Measurements from ENCODE around the gene TMEM200A. TPM values are rescaled to one million over a fixed set of nuclear protein-coding genes. Genes with fewer than 3 reads are reported as not detected.

TMEM200A gene
- total and polyA plus RNA-seq, 2 donors (not counting 3 experiments of a cell fraction or from before 2014, with no cell fraction given), result 0.58 to 0.75 TPM

- Histone ChIP-seq H4K20me1 (replicated peaks; ENCODE audit: control insufficient read depth, extremely low read depth, insufficient read depth, low read length) (no peaks in the 10 kb centered on the region), H3K9ac (replicated peaks; ENCODE audit: extremely low read depth, insufficient read depth, low read length) (no peak overlapping the region), H2AFZ (ENCODE audit: low read depth, low read length) (no peak overlapping the region), H3K27ac (ENCODE audit: insufficient read depth, low read depth, low read length) (no peak overlapping the region), H3K36me3 (ENCODE audit: control insufficient read depth in 2 of 2, extremely low read depth in 1 of 2, insufficient read depth in 2 of 2, low read length in 2 of 2) (no peaks in the 10 kb centered on the region), H3K9me1 (replicated peaks; ENCODE audit: control insufficient read depth, extremely low read depth, insufficient read depth, low read length) (no peaks in the 10 kb centered on the region), H3K4me1 (ENCODE audit: control insufficient read depth, extremely low read depth, insufficient read depth, low read length) (no peaks in the 10 kb centered on the region), H3K27me3 (ENCODE audit: control insufficient read depth in 2 of 2, insufficient read depth in 2 of 2, low read length in 2 of 2) (no peaks in the 10 kb centered on the region), H3K79me2 (ENCODE audit: control insufficient read depth, insufficient read depth, low read length) (no peaks in the 10 kb centered on the region), H3K9me3 (replicated peaks; ENCODE audit: control insufficient read depth, insufficient read depth, low read length) (no peaks in the 10 kb centered on the region), H3K4me2 (ENCODE audit: insufficient read depth, low read length) (no peak overlapping the region), H3K4me3 (replicated peaks in 1 of 3; ENCODE audit: insufficient read depth in 1 of 3, low read depth in 1 of 3, low read length in 3 of 3) (no peak overlapping the region)
- ChIA-PET CTCF (no interaction called here), POLR2A (no interaction called here)
- dilution Hi-C loops (cut with MboI; ENCODE audit: extremely low pct_ligation_motif_present, low sequenced_read_pairs) (no loop called here), intact Hi-C loops (cut with micrococcal nuclease) (no loop called here)
- TF ChIP-seq POLR2AphosphoS5 (IDR thresholded peaks at IDR 0.05; ENCODE audit: insufficient read depth, low read depth, low read length) (no peak), GATA2 (IDR thresholded peaks at IDR 0.05; ENCODE audit: insufficient read depth, insufficient read length, low read depth, low read length) (no peak), FOS (IDR thresholded peaks at IDR 0.05; ENCODE audit: borderline replicate concordance, insufficient read depth, low read length) (no peak), MYC (IDR thresholded peaks at IDR 0.05; ENCODE audit: low read depth, low read length) (no peak), MAX (IDR thresholded peaks at IDR 0.05; ENCODE audit: insufficient read depth, insufficient read length) (no peak), POLR2A (IDR thresholded peaks at IDR 0.05; ENCODE audit: low read depth, low read length) (no peak), EZH2 (IDR thresholded peaks at IDR 0.05; ENCODE audit: borderline replicate concordance, low read depth, low read length, severe bottlenecking) (no peak), JUN (IDR thresholded peaks at IDR 0.05; ENCODE audit: borderline replicate concordance, insufficient read depth, insufficient read length, low read depth) (no peak)
- TF ChIP-seq, protein P1, sequence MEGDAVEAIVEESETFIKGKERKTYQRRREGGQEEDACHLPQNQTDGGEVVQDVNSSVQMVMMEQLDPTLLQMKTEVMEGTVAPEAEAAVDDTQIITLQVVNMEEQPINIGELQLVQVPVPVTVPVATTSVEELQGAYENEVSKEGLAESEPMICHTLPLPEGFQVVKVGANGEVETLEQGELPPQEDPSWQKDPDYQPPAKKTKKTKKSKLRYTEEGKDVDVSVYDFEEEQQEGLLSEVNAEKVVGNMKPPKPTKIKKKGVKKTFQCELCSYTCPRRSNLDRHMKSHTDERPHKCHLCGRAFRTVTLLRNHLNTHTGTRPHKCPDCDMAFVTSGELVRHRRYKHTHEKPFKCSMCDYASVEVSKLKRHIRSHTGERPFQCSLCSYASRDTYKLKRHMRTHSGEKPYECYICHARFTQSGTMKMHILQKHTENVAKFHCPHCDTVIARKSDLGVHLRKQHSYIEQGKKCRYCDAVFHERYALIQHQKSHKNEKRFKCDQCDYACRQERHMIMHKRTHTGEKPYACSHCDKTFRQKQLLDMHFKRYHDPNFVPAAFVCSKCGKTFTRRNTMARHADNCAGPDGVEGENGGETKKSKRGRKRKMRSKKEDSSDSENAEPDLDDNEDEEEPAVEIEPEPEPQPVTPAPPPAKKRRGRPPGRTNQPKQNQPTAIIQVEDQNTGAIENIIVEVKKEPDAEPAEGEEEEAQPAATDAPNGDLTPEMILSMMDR (IDR thresholded peaks at IDR 0.05; ENCODE audit: extremely low read depth in 1 of 2, insufficient read depth in 1 of 2, low read depth in 1 of 2, low read length in 2 of 2), result no peak
- FAIRE-seq, result no peak
- DNase-seq (ENCODE audit: low read depth, low spot score), result no peak
- no TSS peak for BruUV-seq (replicated peaks)
Observed at GRCh38 chr6:130437961-130438360, 72.1 kb downstream of the TMEM200A start.

Measured in endothelial cell of umbilical vein (primary cell).